ENCODE data around the gene SCAF1. TPM values are rescaled to one million over a fixed set of nuclear protein-coding genes. Genes with fewer than 3 reads are reported as not detected.

SCAF1 gene, protein sequence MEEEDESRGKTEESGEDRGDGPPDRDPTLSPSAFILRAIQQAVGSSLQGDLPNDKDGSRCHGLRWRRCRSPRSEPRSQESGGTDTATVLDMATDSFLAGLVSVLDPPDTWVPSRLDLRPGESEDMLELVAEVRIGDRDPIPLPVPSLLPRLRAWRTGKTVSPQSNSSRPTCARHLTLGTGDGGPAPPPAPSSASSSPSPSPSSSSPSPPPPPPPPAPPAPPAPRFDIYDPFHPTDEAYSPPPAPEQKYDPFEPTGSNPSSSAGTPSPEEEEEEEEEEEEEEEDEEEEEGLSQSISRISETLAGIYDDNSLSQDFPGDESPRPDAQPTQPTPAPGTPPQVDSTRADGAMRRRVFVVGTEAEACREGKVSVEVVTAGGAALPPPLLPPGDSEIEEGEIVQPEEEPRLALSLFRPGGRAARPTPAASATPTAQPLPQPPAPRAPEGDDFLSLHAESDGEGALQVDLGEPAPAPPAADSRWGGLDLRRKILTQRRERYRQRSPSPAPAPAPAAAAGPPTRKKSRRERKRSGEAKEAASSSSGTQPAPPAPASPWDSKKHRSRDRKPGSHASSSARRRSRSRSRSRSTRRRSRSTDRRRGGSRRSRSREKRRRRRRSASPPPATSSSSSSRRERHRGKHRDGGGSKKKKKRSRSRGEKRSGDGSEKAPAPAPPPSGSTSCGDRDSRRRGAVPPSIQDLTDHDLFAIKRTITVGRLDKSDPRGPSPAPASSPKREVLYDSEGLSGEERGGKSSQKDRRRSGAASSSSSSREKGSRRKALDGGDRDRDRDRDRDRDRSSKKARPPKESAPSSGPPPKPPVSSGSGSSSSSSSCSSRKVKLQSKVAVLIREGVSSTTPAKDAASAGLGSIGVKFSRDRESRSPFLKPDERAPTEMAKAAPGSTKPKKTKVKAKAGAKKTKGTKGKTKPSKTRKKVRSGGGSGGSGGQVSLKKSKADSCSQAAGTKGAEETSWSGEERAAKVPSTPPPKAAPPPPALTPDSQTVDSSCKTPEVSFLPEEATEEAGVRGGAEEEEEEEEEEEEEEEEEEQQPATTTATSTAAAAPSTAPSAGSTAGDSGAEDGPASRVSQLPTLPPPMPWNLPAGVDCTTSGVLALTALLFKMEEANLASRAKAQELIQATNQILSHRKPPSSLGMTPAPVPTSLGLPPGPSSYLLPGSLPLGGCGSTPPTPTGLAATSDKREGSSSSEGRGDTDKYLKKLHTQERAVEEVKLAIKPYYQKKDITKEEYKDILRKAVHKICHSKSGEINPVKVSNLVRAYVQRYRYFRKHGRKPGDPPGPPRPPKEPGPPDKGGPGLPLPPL
- 10 to 100 TPM; 19.2 to 50.9 (median 30.9) TPM for total RNA-seq

DNA sequence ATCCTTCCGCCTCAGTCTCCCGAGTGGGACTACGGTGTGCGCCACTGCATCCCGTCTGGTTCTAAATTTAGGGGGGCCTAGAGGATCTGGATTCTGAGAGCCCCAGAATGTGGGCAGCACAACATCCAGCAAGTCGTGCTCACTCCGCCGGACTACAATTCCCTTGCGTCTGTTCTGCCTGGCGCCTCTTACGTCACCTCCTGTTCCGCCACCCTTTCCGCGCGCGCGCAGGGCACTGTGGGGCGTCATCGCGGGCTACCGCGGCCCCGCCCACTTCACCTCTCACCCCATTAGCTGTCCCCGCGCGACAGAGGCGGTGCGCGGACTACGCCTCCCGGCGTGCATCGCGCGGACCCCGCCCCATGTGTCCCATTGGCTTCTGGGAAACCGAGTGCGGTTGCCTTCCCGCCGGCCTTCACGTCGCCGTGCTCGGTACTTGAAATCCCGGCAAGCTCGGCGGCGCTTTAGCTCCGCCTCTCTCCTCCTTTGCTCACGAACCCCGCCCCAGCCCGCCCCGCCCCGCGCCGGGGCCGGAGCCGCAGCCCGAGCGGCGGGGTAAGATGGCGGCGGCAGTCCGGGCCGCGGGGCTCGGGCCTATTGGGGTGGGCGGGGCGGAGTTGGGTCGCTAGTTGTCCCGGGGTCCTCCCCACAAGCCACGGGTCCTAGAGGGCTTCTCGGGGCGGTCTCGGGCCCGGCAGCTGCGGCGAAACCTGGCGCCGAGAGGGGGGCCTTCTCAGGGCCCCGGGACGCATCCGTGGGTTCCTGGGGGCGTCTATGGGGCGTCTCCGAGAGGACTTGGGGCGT lies at the start of gene SCAF1:
SCAF1 (plus strand) TSS at position 522 of the 804 bp plus-strand sequence. CDS start 2,818 bp downstream, outside the sequence.
- intact Hi-C loops (cut with DNase I), result loop anchor here (2.0 to 5.0 kb wide), 2 partner anchors 23 to 35 kb away; partner anchors contain the start of genes BCL2L12, IRF3 and PRMT1
- H3K4me3 ChIP-seq, result peak within 1 kb of the TSS; percentile 69 to 97 (median 83)
- 2% methylated on average over 36 of the region's 87 CpGs for WGBS
- H3K27me3 ChIP-seq, result no peaks in the 10 kb centered on the region
- TF ChIP-seq POLR2A (IDR thresholded peaks at IDR 0.05; ENCODE audit: low read depth), result peak; percentile 94
- peak; percentile 100 for TF ChIP-seq POLR2AphosphoS5 (IDR thresholded peaks at IDR 0.05)
- TF ChIP-seq, protein P1, sequence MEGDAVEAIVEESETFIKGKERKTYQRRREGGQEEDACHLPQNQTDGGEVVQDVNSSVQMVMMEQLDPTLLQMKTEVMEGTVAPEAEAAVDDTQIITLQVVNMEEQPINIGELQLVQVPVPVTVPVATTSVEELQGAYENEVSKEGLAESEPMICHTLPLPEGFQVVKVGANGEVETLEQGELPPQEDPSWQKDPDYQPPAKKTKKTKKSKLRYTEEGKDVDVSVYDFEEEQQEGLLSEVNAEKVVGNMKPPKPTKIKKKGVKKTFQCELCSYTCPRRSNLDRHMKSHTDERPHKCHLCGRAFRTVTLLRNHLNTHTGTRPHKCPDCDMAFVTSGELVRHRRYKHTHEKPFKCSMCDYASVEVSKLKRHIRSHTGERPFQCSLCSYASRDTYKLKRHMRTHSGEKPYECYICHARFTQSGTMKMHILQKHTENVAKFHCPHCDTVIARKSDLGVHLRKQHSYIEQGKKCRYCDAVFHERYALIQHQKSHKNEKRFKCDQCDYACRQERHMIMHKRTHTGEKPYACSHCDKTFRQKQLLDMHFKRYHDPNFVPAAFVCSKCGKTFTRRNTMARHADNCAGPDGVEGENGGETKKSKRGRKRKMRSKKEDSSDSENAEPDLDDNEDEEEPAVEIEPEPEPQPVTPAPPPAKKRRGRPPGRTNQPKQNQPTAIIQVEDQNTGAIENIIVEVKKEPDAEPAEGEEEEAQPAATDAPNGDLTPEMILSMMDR (IDR thresholded peaks at IDR 0.05), result peak in 1 of 3 experiments; percentile 20
- peak; percentile 52 for TF ChIP-seq EP300 (IDR thresholded peaks at IDR 0.05)
- H3K36me3 ChIP-seq, result peaks cover 7 to 26% (median 23%) of the 10 kb centered on the region in 4 donors
- H3K4me1 ChIP-seq, result peaks cover 46 to 73% (median 69%) of the 10 kb centered on the region in 4 donors
- DNase-seq (ENCODE audit: extremely low spot score), result peak; percentile 100
- H3K9me3 ChIP-seq, result no peaks in the 10 kb centered on the region
- peak within 1 kb of the TSS; percentile 98 to 100 (median 98) for H3K27ac ChIP-seq (replicated peaks in 1 of 4)

DNA sequence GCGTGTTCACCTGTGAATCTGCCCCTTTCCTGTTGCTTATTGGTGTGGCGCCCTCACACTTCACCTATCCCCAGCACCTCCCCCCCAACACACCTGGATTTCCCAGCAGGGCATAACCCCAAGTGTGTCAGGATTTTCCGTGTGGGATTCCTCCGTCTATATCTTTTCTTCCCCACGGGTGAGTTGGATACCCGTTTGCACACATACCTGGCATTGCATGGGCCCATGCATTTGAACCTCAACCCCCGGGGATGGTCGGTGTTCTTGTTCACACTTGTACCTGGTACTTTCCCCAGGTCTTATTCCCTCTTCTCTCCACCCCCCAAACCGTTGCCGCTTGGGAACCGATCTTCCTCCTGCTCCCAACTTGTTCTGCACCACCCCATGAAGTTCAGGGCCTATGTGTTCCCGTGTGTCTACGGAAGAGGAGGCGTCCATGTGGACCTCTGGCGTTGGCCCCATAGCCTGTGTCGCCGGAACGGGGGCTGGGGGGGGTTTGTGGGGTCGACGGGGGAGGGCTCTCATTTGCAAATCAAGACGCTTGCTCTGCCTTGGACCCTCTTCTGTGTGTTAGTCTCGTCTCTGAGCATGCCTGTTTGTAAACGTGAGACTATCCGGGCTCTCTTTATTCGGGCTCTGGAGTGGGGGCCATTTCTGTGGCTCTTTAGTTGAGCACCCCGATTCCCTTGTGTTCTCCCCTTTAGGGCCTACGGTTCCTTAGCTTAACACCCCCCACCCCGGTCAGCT lies 49.4 kb upstream of the SCAF1 start:
- H3K27ac ChIP-seq (replicated peaks in 1 of 4), result peak overlapping the region; percentile 84 to 96 (median 94)
- DNase-seq (ENCODE audit: extremely low spot score), result no peak
- no peaks in the 10 kb centered on the region for H3K9me3 ChIP-seq
- H3K4me3 ChIP-seq, result peak overlapping the region; percentile 85 to 96 (median 92)
- intact Hi-C loops (cut with DNase I), result loop anchor here (2.0 to 5.0 kb wide), 2 partner anchors 46 to 85 kb away; partner anchors contain the start of gene PRMT1
- H3K4me1 ChIP-seq, result peaks cover 22 to 48% (median 44%) of the 10 kb centered on the region in 4 donors
- peaks cover 34 to 37% (median 37%) of the 10 kb centered on the region in 4 donors for H3K36me3 ChIP-seq
- no peaks in the 10 kb centered on the region for H3K27me3 ChIP-seq
- WGBS, result 4% methylated on average over 22 of the region's 28 CpGs
- no peak for TF ChIP-seq POLR2A (IDR thresholded peaks at IDR 0.05; ENCODE audit: low read depth)
- TF ChIP-seq EP300 (IDR thresholded peaks at IDR 0.05), result no peak
- TF ChIP-seq, protein P1 (IDR thresholded peaks at IDR 0.05), result no peak
- TF ChIP-seq POLR2AphosphoS5 (IDR thresholded peaks at IDR 0.05), result no peak

DNA sequence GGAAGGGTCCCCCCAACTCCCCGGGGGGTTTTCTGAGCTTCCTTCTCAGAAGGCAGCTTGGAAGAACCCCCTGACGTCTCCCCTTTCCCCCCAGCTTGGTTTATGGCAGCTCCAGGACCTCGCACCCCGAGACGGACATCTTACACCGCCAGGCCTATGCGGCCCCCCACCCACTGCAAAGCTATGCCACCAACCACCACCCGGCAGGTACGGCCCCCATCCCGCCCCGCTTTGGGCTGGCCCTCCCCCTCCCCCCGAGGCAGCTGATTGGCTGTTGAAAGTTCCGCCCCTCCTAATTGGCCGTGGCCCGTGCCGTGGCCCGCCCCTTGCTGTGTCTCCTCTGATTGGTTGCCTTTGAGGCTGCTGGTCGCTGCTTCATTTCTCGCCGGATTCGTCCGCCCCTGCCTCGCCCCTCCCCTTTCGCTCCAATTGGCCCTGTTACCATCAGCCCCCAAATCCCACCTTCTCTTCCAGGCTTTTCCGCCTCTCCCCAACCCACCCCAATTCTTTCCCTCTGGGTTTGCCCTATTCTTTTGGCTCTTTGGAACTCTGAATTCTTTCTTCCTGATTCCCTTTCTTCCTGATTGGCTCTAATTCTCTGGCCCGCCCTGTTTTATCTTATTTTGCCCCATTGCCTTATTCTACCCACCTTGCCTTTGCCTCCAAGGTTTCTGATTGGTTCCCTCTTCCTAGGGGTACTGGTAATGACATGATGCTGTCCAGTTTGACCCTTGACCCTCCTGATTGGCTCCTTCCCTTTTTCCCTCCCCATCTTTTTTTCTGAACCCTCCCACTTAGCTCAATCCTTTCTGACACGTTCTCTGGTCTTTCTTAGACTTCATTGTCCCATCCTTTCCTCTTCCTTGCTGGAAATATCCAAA lies 48.5 kb upstream of the SCAF1 start:
- peaks cover 22 to 48% (median 44%) of the 10 kb centered on the region in 4 donors for H3K4me1 ChIP-seq
- no peaks in the 10 kb centered on the region for H3K27me3 ChIP-seq
- peak overlapping the region; percentile 84 to 96 (median 94) for H3K27ac ChIP-seq (replicated peaks in 1 of 4)
- H3K4me3 ChIP-seq, result peak overlapping the region; percentile 85 to 96 (median 92)
- 13% methylated on average over 27 of the region's 27 CpGs for WGBS
- TF ChIP-seq POLR2A (IDR thresholded peaks at IDR 0.05; ENCODE audit: low read depth), result no peak
- peak; percentile 14 to 51 for TF ChIP-seq POLR2AphosphoS5 (IDR thresholded peaks at IDR 0.05)
- TF ChIP-seq, protein P1 (IDR thresholded peaks at IDR 0.05), result peak in 1 of 3 experiments; percentile 18
- no peak for TF ChIP-seq EP300 (IDR thresholded peaks at IDR 0.05)
- DNase-seq (ENCODE audit: extremely low spot score), result peak; percentile 99
- no peaks in the 10 kb centered on the region for H3K9me3 ChIP-seq
- H3K36me3 ChIP-seq, result peaks cover 36 to 46% (median 44%) of the 10 kb centered on the region in 4 donors
- intact Hi-C loops (cut with DNase I), result loop anchor here (2.0 to 5.0 kb wide), 2 partner anchors 45 to 84 kb away; partner anchors contain the start of gene PRMT1

All from esophagus muscularis mucosa (tissue), 4 donors.